Fibroblast of the aortic adventitia (primary cell): ENCODE measurements around the gene POLD2. TPM values are rescaled to one million over a fixed set of nuclear protein-coding genes. Genes with fewer than 3 reads are reported as not detected.

Experiments
- DNase-seq: peaks from one replicate; pipeline ENCODE4 v3.0.0-alpha.2; 2010; ENCODE audit warnings: low read depth
- H3K4me3 ChIP-seq: 2 replicates; pipeline ENCODE4 v1.5.1; 2011; ENCODE audit warnings: low read depth, mild to moderate bottlenecking, control low read depth, low read length, moderate library complexity
- CTCF ChIP-seq: IDR thresholded peaks from 2 replicates; pipeline ENCODE4 v1.5.1; 2011; ENCODE audit warnings: mild to moderate bottlenecking, low read length, control low read depth, inconsistent platforms; ENCODE audit not compliant: insufficient read depth
- total RNA-seq: library from RNA; depleted of rRNA; stranded (reverse); fragments of >200 nt; gene quantifications from 2 replicates; pipeline ENCODE4 v1.2.3, GENCODE V29; 2012; ENCODE audit warnings: low replicate concordance

POLD2 gene
- total RNA-seq, 1 donor: 87.9 TPM

DNA sequence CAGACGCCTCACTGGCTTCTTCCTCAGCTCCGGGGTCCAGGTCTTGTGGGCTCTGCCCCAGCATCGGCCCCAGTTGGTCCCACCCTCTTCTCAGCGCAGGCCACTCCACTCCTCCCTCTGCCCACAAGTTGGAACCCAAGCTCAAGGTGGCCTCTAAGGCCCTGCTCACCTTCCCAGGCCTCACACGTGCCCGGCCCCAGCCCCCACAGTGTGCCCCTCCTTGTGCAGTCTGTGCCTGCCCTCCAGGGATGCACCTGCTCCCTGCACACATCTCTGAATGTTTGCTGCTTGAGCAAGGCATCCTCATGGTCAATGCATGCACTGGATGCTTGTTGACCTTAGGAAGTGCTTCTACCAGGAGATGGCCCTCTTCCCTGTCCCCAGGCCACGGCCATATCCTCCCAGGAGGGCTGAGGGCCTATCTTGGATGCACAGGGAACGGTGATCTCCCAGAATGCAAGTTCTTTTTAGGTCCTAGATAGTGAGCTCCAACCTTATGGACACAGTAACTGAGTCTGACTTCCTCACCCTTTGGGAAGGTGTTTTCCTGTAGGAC is 26.9 kb downstream of the POLD2 start:
- no peak overlapping the region for H3K4me3 ChIP-seq
- no peak for DNase-seq
- no peak for TF ChIP-seq CTCF

DNA sequence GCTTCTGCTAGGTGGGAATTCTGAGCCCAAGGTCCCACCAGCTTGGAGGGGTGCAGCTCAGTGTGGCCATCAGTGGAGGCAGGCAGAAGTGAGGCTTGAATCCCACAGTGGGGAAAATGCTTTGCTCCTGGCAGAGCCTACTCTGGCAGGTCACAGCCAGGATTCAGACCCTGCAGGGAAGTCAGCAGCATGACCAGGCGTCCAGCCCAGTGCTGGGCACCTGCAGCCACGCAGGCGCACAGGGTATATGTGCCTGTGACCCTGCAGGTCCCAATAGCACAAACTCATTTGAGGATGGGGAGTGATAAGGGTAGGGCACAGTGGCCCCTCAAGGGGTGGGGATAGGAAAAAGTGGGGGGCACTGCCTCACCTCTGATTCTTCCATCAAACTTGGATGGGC is 27.6 kb downstream of the POLD2 start:
- no peak overlapping the region for H3K4me3 ChIP-seq
- DNase-seq: no peak
- TF ChIP-seq CTCF: no peak

- DNase-seq: peak; percentile 54
- H3K4me3 ChIP-seq: no peak overlapping the region
- no peak for TF ChIP-seq CTCF
Measured at GRCh38 chr7:44094883-44095592, 28.3 kb downstream of the POLD2 start.

GRCh38 chr7:44094365-44094764 is 29.0 kb downstream of the POLD2 start:
- DNase-seq: no peak
- TF ChIP-seq CTCF: no peak
- H3K4me3 ChIP-seq: no peak overlapping the region

GRCh38 chr7:44093102-44093641 is 30.2 kb downstream of the POLD2 start:
- no peak overlapping the region for H3K4me3 ChIP-seq
- no peak for DNase-seq
- TF ChIP-seq CTCF: no peak

- DNase-seq: peak; percentile 97
- no peak for TF ChIP-seq CTCF
- H3K4me3 ChIP-seq: peak overlapping the region; percentile 22
Measured at GRCh38 chr7:44087911-44088838, 35.2 kb downstream of the POLD2 start.
